Keratinocyte (primary cell): ENCODE data around the gene EDEM1.

Experiments used
- EZH2 ChIP-seq: IDR thresholded peaks from one replicate; pipeline ENCODE4 v1.6.1; 2012; ENCODE audit warnings: inconsistent platforms, mild to moderate bottlenecking, low read length, moderate library complexity
- TF ChIP-seq, protein P1 (sequence below), 3 experiments: IDR thresholded peaks in 1 of 3; conservative IDR thresholded peaks in 1 of 3; optimal IDR thresholded peaks in 1 of 3; 2 replicates in 2 of 3; 3 replicates in 1 of 3; pipeline versions ENCODE3 to v1.5.1; 2011; ENCODE audit warnings: low read length in 3 of 3, mild to moderate bottlenecking in 3 of 3, moderate library complexity in 2 of 3, control low read depth in 1 of 3, inconsistent platforms in 1 of 3; ENCODE audit not compliant: insufficient read depth in 2 of 3; ENCODE audit errors: extremely low read depth in 1 of 3

DNA sequence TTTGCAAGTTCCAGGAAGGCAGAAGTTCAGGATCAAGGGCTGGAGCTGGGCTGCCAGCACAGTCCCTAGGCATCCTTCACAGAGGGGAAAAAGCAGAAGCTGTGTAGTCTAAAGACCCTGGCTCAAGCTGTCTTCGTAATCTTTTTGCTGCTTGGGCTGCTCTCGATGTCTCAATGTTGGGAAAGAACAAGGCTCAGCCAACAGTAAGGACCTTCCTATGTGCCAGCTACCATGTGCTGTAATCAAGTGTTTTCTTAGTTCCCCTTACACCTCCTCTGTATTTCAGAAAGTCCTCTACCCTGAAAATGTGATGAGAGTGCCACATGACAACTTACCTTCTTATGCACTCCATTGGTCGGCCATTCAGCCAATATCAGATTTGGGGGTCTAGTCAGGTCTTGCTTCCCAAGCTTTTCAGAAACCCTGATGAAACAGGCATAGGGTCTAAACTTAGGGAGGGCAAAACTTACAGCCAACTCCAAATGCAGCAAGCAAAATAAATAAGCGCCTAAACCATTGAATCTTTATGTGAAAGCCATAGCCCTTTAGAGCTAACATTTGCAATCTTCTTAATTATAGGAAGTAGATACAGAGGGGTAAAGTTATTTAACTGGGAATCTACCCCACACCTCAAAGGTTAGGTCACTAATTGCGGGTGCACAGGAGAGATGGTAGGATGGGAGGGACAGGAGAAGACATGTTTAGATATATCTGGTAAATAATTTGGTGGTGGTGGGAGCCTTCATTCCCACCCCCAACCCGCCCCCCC lies 1.2 kb upstream of the EDEM1 start:
- TF ChIP-seq, protein P1, sequence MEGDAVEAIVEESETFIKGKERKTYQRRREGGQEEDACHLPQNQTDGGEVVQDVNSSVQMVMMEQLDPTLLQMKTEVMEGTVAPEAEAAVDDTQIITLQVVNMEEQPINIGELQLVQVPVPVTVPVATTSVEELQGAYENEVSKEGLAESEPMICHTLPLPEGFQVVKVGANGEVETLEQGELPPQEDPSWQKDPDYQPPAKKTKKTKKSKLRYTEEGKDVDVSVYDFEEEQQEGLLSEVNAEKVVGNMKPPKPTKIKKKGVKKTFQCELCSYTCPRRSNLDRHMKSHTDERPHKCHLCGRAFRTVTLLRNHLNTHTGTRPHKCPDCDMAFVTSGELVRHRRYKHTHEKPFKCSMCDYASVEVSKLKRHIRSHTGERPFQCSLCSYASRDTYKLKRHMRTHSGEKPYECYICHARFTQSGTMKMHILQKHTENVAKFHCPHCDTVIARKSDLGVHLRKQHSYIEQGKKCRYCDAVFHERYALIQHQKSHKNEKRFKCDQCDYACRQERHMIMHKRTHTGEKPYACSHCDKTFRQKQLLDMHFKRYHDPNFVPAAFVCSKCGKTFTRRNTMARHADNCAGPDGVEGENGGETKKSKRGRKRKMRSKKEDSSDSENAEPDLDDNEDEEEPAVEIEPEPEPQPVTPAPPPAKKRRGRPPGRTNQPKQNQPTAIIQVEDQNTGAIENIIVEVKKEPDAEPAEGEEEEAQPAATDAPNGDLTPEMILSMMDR (optimal IDR thresholded peaks at IDR 0.05 in 1 of 3, IDR thresholded peaks at IDR 0.05 in 1 of 3, conservative IDR thresholded peaks at IDR 0.05 in 1 of 3; ENCODE audit: extremely low read depth in 1 of 3, insufficient read depth in 2 of 3, low read length in 3 of 3): no peak
- no peak for TF ChIP-seq EZH2
